ENCODE measurements around the gene ATXN7L3.
"Not testable (repeated sequence)": the region's sequence is repeated elsewhere in the genome, so short reads cannot be mapped to it uniquely, and the experiment has no call there.

ATXN7L3 gene

GRCh38 chr17:44170135-44170498, 29.6 kb downstream of the ATXN7L3 start:
- H3K9ac ChIP-seq (ENCODE audit: low read length): no peak overlapping the region
- peaks cover 5% of the 10 kb centered on the region; the same call in 1 of the 2 replicates for H3K36me3 ChIP-seq (ENCODE audit: control insufficient read depth, insufficient read depth, low read length)
- H3K4me1 ChIP-seq (ENCODE audit: control insufficient read depth, insufficient read depth, low read length): peaks cover 17% of the 10 kb centered on the region
- no peak overlapping the region for H3K27ac ChIP-seq (ENCODE audit: low read depth, low read length)
- H3K9me3 ChIP-seq (ENCODE audit: control insufficient read depth, insufficient read depth, low read depth, low read length): no peaks in the 10 kb centered on the region
- 0 out of 2 replicates have a peak overlapping the region, but pooled peaks have one; percentile 12 for H3K4me3 ChIP-seq (ENCODE audit: low read depth, low read length)
- H3K27me3 ChIP-seq (ENCODE audit: control insufficient read depth, insufficient read depth, low read length): no peaks in the 10 kb centered on the region

GRCh38 chr17:44167181-44167861, 32.4 kb downstream of the ATXN7L3 start:
- H3K27me3 ChIP-seq (ENCODE audit: control insufficient read depth, insufficient read depth, low read length): no peaks in the 10 kb centered on the region
- H3K9me3 ChIP-seq (ENCODE audit: control insufficient read depth, insufficient read depth, low read depth, low read length): no peaks in the 10 kb centered on the region
- peaks cover 5% of the 10 kb centered on the region for H3K36me3 ChIP-seq (ENCODE audit: control insufficient read depth, insufficient read depth, low read length)
- no peak overlapping the region for H3K27ac ChIP-seq (ENCODE audit: low read depth, low read length)
- peaks cover 17% of the 10 kb centered on the region for H3K4me1 ChIP-seq (ENCODE audit: control insufficient read depth, insufficient read depth, low read length)
- no peak overlapping the region for H3K9ac ChIP-seq (ENCODE audit: low read length)
- H3K4me3 ChIP-seq (ENCODE audit: low read depth, low read length): no peak overlapping the region

GRCh38 chr17:44164476-44164875, 35.2 kb downstream of the ATXN7L3 start:
- Histone ChIP-seq H3K27ac (ENCODE audit: low read depth, low read length) (no peak overlapping the region), H3K27me3 (ENCODE audit: control insufficient read depth, insufficient read depth, low read length) (no peaks in the 10 kb centered on the region), H3K4me3 (ENCODE audit: low read depth, low read length) (no peak overlapping the region), H3K9me3 (ENCODE audit: control insufficient read depth, insufficient read depth, low read depth, low read length) (no peaks in the 10 kb centered on the region), H3K36me3 (ENCODE audit: control insufficient read depth, insufficient read depth, low read length) (peaks cover 29% of the 10 kb centered on the region), H3K4me1 (ENCODE audit: control insufficient read depth, insufficient read depth, low read length) (peaks cover 4% of the 10 kb centered on the region), H3K9ac (ENCODE audit: low read length) (no peak overlapping the region)

GRCh38 chr17:44159519-44160210, 40.0 kb downstream of the ATXN7L3 start:
- H3K4me1 ChIP-seq (ENCODE audit: control insufficient read depth, insufficient read depth, low read length): no peaks in the 10 kb centered on the region
- H3K36me3 ChIP-seq (ENCODE audit: control insufficient read depth, insufficient read depth, low read length): peaks cover 67% of the 10 kb centered on the region
- H3K27ac ChIP-seq (ENCODE audit: low read depth, low read length): no peak overlapping the region
- H3K4me3 ChIP-seq (ENCODE audit: low read depth, low read length): no peak overlapping the region
- no peaks in the 10 kb centered on the region for H3K27me3 ChIP-seq (ENCODE audit: control insufficient read depth, insufficient read depth, low read length)
- H3K9ac ChIP-seq (ENCODE audit: low read length): no peak overlapping the region
- no peaks in the 10 kb centered on the region for H3K9me3 ChIP-seq (ENCODE audit: control insufficient read depth, insufficient read depth, low read depth, low read length)

- H3K9me3 ChIP-seq (ENCODE audit: control insufficient read depth, insufficient read depth, low read depth, low read length): no peaks in the 10 kb centered on the region
- peaks cover 77% of the 10 kb centered on the region for H3K36me3 ChIP-seq (ENCODE audit: control insufficient read depth, insufficient read depth, low read length)
- H3K9ac ChIP-seq (ENCODE audit: low read length): no peak overlapping the region
- no peak overlapping the region for H3K27ac ChIP-seq (ENCODE audit: low read depth, low read length)
- H3K4me1 ChIP-seq (ENCODE audit: control insufficient read depth, insufficient read depth, low read length): no peaks in the 10 kb centered on the region
- H3K27me3 ChIP-seq (ENCODE audit: control insufficient read depth, insufficient read depth, low read length): no peaks in the 10 kb centered on the region
- H3K4me3 ChIP-seq (ENCODE audit: low read depth, low read length): no peak overlapping the region
Observed at GRCh38 chr17:44155488-44155887, 44.2 kb downstream of the ATXN7L3 start.

GRCh38 chr17:44152875-44153274, 46.8 kb downstream of the ATXN7L3 start:
- Histone ChIP-seq H3K27ac (ENCODE audit: low read depth, low read length) (no peak overlapping the region), H3K27me3 (ENCODE audit: control insufficient read depth, insufficient read depth, low read length) (no peaks in the 10 kb centered on the region), H3K4me3 (ENCODE audit: low read depth, low read length) (no peak overlapping the region), H3K9ac (ENCODE audit: low read length) (no peak overlapping the region), H3K4me1 (ENCODE audit: control insufficient read depth, insufficient read depth, low read length) (no peaks in the 10 kb centered on the region), H3K9me3 (ENCODE audit: control insufficient read depth, insufficient read depth, low read depth, low read length) (no peaks in the 10 kb centered on the region), H3K36me3 (ENCODE audit: control insufficient read depth, insufficient read depth, low read length) (peaks cover 80% of the 10 kb centered on the region)

GRCh38 chr17:44149750-44150329, 49.8 kb downstream of the ATXN7L3 start:
- no peaks in the 10 kb centered on the region; the same call in 1 of the 2 replicates for H3K4me1 ChIP-seq (ENCODE audit: control insufficient read depth, insufficient read depth, low read length)
- no peak overlapping the region for H3K27ac ChIP-seq (ENCODE audit: low read depth, low read length)
- H3K9me3 ChIP-seq (ENCODE audit: control insufficient read depth, insufficient read depth, low read depth, low read length): no peaks in the 10 kb centered on the region
- H3K9ac ChIP-seq (ENCODE audit: low read length): no peak overlapping the region
- no peaks in the 10 kb centered on the region for H3K27me3 ChIP-seq (ENCODE audit: control insufficient read depth, insufficient read depth, low read length)
- H3K36me3 ChIP-seq (ENCODE audit: control insufficient read depth, insufficient read depth, low read length): peaks cover 87% of the 10 kb centered on the region
- no peak overlapping the region for H3K4me3 ChIP-seq (ENCODE audit: low read depth, low read length)

- not testable (repeated sequence) for H3K9me3 ChIP-seq (ENCODE audit: control insufficient read depth, insufficient read depth, low read depth, low read length); H3K4me3 ChIP-seq (ENCODE audit: low read depth, low read length); H3K9ac ChIP-seq (ENCODE audit: low read length); H3K27ac ChIP-seq (ENCODE audit: low read depth, low read length); H3K4me1 ChIP-seq (ENCODE audit: control insufficient read depth, insufficient read depth, low read length); H3K27me3 ChIP-seq (ENCODE audit: control insufficient read depth, insufficient read depth, low read length)
- H3K36me3 ChIP-seq (ENCODE audit: control insufficient read depth, insufficient read depth, low read length): peaks cover 80% of the 10 kb centered on the region
Observed at GRCh38 chr17:44149066-44149465, 50.6 kb downstream of the ATXN7L3 start.

- Histone ChIP-seq H3K4me3 (ENCODE audit: low read depth, low read length) (no peak overlapping the region), H3K27me3 (ENCODE audit: control insufficient read depth, insufficient read depth, low read length) (no peaks in the 10 kb centered on the region), H3K9me3 (ENCODE audit: control insufficient read depth, insufficient read depth, low read depth, low read length) (no peaks in the 10 kb centered on the region), H3K9ac (ENCODE audit: low read length) (no peak overlapping the region), H3K36me3 (ENCODE audit: control insufficient read depth, insufficient read depth, low read length) (peaks cover 72% of the 10 kb centered on the region), H3K27ac (ENCODE audit: low read depth, low read length) (no peak overlapping the region), H3K4me1 (ENCODE audit: control insufficient read depth, insufficient read depth, low read length) (peaks cover under 1% of the 10 kb centered on the region; the same call in 1 of the 2 replicates)
Observed at GRCh38 chr17:44147812-44148211, 51.9 kb downstream of the ATXN7L3 start.

GRCh38 chr17:44146375-44147346, 53.0 kb downstream of the ATXN7L3 start:
- peak overlapping the region; percentile 50 for H3K9ac ChIP-seq (ENCODE audit: low read length)
- H3K9me3 ChIP-seq (ENCODE audit: control insufficient read depth, insufficient read depth, low read depth, low read length): no peaks in the 10 kb centered on the region
- H3K4me3 ChIP-seq (ENCODE audit: low read depth, low read length): no peak overlapping the region
- H3K36me3 ChIP-seq (ENCODE audit: control insufficient read depth, insufficient read depth, low read length): peaks cover 65% of the 10 kb centered on the region
- no peak overlapping the region for H3K27ac ChIP-seq (ENCODE audit: low read depth, low read length)
- H3K4me1 ChIP-seq (ENCODE audit: control insufficient read depth, insufficient read depth, low read length): peaks cover 4% of the 10 kb centered on the region; the same call in 1 of the 2 replicates
- H3K27me3 ChIP-seq (ENCODE audit: control insufficient read depth, insufficient read depth, low read length): no peaks in the 10 kb centered on the region

Measured in HUES6 (cell line).